HUDEP-2 (cell line): ENCODE measurements around the gene DNAH8.

ENCODE experiments used
- DNase-seq, 76 experiments: peaks; one replicate each; lab custom pipeline; 2025; ENCODE audit not compliant: unreplicated experiment in 76 of 76; lab: John Stamatoyannopoulos, UW

Gene DNAH8

DNA sequence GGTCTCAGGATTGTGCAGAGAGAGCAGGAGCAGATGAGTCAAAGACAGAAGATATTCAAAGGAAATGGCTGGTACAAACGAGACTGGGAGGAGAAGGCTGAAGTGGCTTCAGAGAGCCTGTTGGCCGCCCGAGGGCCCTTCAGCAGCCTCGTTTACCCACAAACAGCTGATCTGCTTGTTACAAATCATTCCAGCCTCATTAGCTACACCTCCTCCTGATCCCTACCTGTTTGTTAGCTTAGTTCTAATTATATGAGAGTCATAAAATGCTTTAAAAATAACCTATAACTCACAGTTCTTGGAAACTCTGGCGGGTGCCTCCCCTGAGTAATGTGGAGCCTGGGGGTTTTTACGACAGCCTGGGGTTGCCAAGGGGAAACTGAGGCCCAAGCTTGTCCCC, 346.1 kb downstream of the DNAH8 start:
- no peak for DNase-seq

- DNase-seq: no peak
Measured at GRCh38 chr6:39061588-39061987, 346.5 kb downstream of the DNAH8 start.

DNA sequence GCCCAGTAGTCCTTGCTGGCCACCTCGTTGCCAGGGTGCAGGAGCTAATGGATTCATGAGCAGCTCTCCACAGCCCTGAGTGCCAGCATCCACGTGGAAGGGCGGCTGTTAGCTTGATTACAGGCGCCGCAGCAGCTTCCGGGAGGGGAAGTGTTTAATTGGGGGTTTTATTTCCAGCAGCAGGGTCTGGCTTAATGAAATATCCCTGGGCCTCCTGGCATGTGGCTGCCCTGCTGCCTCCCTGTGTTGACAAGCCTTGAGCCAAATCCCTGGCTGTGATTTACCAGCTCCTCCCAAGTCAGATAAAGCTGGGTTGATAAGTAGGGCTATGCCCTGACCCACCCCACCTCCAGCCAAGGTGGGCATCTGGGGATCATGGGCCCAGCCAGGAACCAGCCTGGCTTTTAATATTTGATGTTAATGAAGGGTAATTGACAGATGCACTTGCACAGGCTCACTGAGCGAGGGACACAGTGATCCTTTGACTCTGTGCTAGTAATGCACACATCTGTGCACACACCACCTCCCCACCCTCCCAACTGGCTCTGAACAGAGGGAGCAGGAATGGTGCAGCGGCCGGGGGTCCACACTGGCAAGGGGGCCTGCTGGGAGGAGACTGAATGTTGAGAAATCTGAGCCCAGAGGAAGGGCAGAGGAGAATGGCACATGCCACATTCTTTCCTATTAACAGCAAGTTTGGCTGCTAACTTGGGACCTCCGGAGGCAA, 347.1 kb downstream of the DNAH8 start:
- no peak for DNase-seq

DNA sequence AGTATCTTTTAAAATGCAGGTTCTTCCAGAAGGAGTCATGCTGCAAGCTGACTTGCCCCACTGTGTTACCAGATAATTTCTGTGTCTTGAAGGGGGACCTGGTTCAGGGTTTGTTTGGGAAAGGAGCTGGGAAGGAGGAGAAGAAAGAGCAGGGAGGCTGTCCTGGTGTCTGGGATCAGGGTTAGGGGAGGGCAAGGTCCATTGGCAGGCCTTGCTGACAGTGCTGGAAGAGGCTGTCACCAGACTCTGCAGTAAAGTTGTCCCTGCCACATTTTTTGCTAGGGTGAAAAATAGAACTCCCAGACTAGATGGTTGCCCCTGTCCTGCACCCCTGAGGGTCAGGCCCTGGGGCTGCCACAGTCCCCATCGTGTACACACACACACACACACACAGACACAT, 348.4 kb downstream of the DNAH8 start:
- DNase-seq: no peak

DNA sequence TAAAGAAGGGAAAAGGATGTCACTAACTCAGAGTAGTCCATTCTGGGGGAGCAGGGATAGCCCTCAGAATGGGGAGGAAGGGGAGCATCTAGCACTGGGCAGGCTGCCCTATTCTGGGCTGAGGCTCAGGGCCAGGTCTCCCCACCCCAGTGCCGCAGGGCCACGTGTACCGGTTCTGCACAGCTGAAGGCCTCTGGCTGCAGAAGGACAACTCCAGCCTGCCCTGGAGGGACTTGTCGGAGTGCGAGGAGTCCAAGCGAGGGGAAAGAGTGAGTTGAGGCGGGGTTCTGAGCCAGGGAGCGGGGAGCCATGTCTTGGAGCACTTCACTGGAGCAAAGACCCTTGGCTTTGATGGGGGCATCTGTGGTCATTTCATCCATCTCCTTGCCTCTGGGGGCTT, 350.4 kb downstream of the DNAH8 start:
- no peak for DNase-seq

GRCh38 chr6:39068391-39068790, 353.3 kb downstream of the DNAH8 start:
- DNase-seq: no peak

GRCh38 chr6:39072830-39073229, 357.7 kb downstream of the DNAH8 start:
- DNase-seq: no peak

- DNase-seq: no peak
Measured at GRCh38 chr6:39073471-39074355, 358.6 kb downstream of the DNAH8 start.

DNA sequence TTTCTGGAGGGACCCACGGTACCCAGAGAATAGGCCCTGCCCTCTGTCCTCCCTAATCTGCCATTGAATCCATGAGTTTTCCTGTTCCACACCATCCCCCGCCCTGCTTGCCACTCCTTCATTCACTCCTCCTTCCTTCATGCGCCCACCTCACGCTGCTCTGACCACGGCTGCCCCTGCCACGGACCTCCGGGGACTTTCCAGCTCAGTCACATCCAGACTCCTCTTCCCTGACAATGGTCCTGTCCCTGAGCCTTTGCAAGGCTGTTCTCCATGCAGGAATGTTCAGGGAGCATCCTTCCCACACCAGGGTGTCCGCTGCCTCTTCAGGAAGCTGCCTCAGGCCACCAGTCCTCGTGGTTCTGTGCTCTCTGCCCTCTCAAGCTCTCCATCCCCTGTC, 359.4 kb downstream of the DNAH8 start:
- DNase-seq: no peak

- DNase-seq: no peak
Measured at GRCh38 chr6:39075010-39075686, 360.0 kb downstream of the DNAH8 start.

- DNase-seq: no peak
Measured at GRCh38 chr6:39075807-39076622, 360.9 kb downstream of the DNAH8 start.

DNA sequence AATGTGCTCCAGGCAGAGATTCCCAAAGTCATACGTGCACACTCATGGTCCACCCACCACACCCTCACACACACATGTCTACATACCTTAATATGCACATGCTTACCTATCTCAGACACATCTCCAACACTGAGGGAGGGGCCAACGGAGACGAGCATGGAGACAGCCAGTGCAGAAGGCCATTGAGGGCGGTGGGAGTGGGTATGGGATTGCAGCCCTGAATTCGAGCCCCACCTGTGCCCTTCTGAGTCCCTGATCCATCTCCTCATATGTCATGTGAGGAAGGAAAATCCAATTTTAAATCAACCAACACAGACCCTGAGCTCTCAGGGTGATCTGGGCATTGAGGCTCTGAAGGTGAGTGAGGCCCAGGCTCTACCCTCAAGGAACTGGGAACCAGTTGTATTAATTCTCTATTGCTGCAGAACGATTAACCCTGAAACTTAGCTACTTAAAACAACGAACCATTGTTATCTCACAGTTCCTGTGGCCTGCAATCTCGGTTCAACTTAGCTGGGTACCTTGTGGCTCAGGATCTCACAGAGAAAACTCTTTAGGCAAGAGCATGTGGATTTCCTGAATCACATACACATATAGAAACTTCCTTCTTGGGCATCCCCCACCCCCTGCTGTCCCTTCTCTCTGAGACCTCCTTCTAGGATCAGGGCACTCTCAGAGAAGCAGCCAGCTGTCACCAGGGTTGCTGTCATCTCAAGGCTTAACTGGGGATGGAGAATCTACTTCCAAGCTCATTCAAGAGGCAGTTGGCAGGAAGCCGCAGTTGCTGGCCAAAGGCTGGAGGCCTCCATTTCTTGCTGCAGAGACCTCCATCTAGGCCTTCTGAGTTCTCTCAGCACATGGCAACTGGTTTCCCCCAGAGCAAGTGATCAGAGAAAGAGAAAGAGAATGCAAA, 361.8 kb downstream of the DNAH8 start:
- DNase-seq: no peak

DNA sequence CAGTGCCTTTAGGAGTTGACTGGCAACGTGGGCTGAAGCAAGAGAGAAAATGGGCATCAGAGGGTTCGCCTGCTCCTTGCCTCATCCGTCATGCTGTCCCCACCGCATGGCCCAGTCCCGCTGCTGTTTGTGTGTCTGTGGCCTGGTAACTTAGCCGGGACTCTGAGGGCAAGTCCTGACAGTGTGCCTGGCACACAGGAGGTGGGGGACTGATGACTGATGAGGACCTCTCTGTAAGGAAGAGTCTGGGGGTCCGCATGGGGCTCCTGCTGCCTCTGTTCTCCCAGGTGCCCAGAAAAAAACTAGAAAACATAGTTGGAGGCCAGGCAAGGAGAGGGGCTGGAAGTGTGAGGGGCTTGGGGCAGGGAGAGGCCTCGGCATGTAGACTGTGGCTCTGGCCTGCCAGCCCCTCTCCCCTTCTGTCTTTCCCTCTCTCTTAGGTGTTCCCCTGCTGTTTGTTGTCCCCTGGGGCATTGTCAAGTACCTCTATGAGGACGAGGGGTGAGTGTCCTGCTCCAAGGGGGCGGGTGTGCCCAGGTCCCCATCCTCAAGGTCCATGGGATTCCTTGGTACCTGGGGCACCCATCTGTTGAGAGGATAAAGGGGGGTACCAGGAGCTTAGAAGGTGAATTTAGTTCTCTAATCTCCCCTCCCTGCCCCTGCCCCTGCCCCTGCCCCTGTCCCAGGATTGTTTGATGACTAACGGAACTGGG, 362.9 kb downstream of the DNAH8 start:
- no peak for DNase-seq

- DNase-seq: no peak
Measured at GRCh38 chr6:39078695-39079094, 363.6 kb downstream of the DNAH8 start.

GRCh38 chr6:39079197-39080125, 364.4 kb downstream of the DNAH8 start:
- no peak for DNase-seq
